HEK293 (cell line): Measurements from ENCODE around the gene CCDC110.

ENCODE experiments used
- CTCF ChIA-PET: fragments of 350-600 bp; formaldehyde crosslinking; extraction: SDS; loops from one replicate; lab custom pipeline; 2021; ENCODE audit warnings: antibody characterized with exemption; lab: Yijun Ruan, JAX
- POLR2A ChIA-PET: fragments of 300-600 bp; formaldehyde crosslinking; extraction: SDS; loops from one replicate; lab custom pipeline; 2020; ENCODE audit warnings: antibody characterized with exemption, inconsistent platforms; lab: Yijun Ruan, JAX
- H3K27ac ChIP-seq: fragments of 200-500 bp; sonication (Bioruptor generic); 2 replicates; pipeline ENCODE4 v1.5.1; 2014; ENCODE audit warnings: low read depth, low read length, control low read depth, inconsistent platforms; ENCODE audit errors: extremely low read depth
- H3K36me3 ChIP-seq, 2 experiments: fragments of 200-500 bp in 1 of 2; sonication (Bioruptor generic) in 1 of 2; 1 replicate in 1 of 2; 2 replicates in 1 of 2; pipeline ENCODE4 v1.5.1; 2014 to 2017; ENCODE audit warnings: inconsistent platforms in 2 of 2, low read length in 2 of 2; ENCODE audit not compliant: control insufficient read depth in 2 of 2, insufficient read depth in 1 of 2
- H3K4me1 ChIP-seq: fragments of 200-500 bp; sonication (Bioruptor generic); 2 replicates; pipeline ENCODE4 v1.5.1; 2014; ENCODE audit warnings: mild to moderate bottlenecking, low read length, inconsistent platforms; ENCODE audit not compliant: control insufficient read depth, insufficient read depth
- H3K4me3 ChIP-seq: 2 replicates; pipeline ENCODE4 v1.5.1; 2011; ENCODE audit warnings: low read depth, mild to moderate bottlenecking, control low read depth, low read length, moderate library complexity
- H3K9me3 ChIP-seq: fragments of 200-500 bp; sonication (Bioruptor generic); 2 replicates; pipeline ENCODE4 v1.5.1; 2014; ENCODE audit warnings: low read depth, low read length, inconsistent platforms; ENCODE audit not compliant: control insufficient read depth, insufficient read depth
- EGR2 ChIP-seq: fragments of 450-650 bp; formaldehyde crosslinking; IDR thresholded peaks from 2 replicates; pipeline ENCODE4 v1.5.1; 2016; ENCODE audit warnings: low read depth, missing biosample characterization, missing genetic modification characterization
- GFI1B ChIP-seq: fragments of 450-650 bp; formaldehyde crosslinking; IDR thresholded peaks from 2 replicates; pipeline ENCODE4 v1.5.1; 2016; ENCODE audit warnings: missing biosample characterization, missing genetic modification characterization
- KLF10 ChIP-seq: fragments of 450-650 bp; IDR thresholded peaks from 2 replicates; pipeline ENCODE4 v1.5.1; 2018; ENCODE audit warnings: missing biosample characterization, mild to moderate bottlenecking, missing genetic modification characterization
- KLF7 ChIP-seq: fragments of 450-650 bp; formaldehyde crosslinking; IDR thresholded peaks from 2 replicates; pipeline ENCODE4 v1.5.1; 2016; ENCODE audit warnings: missing biosample characterization, missing genetic modification characterization, borderline replicate concordance
- SCRT2 ChIP-seq: fragments of 450-650 bp; formaldehyde crosslinking; IDR thresholded peaks from 2 replicates; pipeline ENCODE4 v1.5.1; 2016; ENCODE audit warnings: missing biosample characterization, missing genetic modification characterization
- TCF7L2 ChIP-seq: IDR thresholded peaks from 2 replicates; pipeline ENCODE4 v1.6.1; 2011; ENCODE audit warnings: low read depth, mild to moderate bottlenecking, inconsistent platforms, low read length, moderate library complexity, borderline replicate concordance
- ZNF155 ChIP-seq: fragments of 450-650 bp; formaldehyde crosslinking; IDR thresholded peaks from 2 replicates; pipeline ENCODE4 v1.5.1; 2016; ENCODE audit warnings: missing biosample characterization, missing genetic modification characterization
- ZNF175 ChIP-seq: fragments of 450-650 bp; formaldehyde crosslinking; IDR thresholded peaks from 2 replicates; pipeline ENCODE4 v1.5.1; 2016; ENCODE audit warnings: missing biosample characterization, missing genetic modification characterization
- ZNF184 ChIP-seq: fragments of 450-650 bp; IDR thresholded peaks from 2 replicates; pipeline ENCODE4 v1.5.1; 2018; ENCODE audit warnings: missing biosample characterization, mild to moderate bottlenecking, missing genetic modification characterization
- ZNF202 ChIP-seq: fragments of 450-650 bp; formaldehyde crosslinking; IDR thresholded peaks from 2 replicates; pipeline ENCODE4 v1.5.1; 2016; ENCODE audit warnings: missing biosample characterization, missing genetic modification characterization, borderline replicate concordance
- ZNF221 ChIP-seq: fragments of 450-650 bp; formaldehyde crosslinking; IDR thresholded peaks from 2 replicates; pipeline ENCODE4 v1.5.1; 2017; ENCODE audit warnings: missing biosample characterization, missing genetic modification characterization, borderline replicate concordance
- ZNF24 ChIP-seq: fragments of 450-650 bp; formaldehyde crosslinking; IDR thresholded peaks from 2 replicates; pipeline ENCODE4 v1.5.1; 2016; ENCODE audit warnings: missing biosample characterization, missing genetic modification characterization
- ZNF274 ChIP-seq, 2 experiments: fragments of 200-500 bp in 1 of 2; fragments of 450-650 bp in 1 of 2; sonication (Bioruptor generic) in 1 of 2; formaldehyde crosslinking in 1 of 2; IDR thresholded peaks; 2 replicates each; pipeline versions ENCODE4 v1.5.1 to v1.6.1; 2014 to 2016; ENCODE audit warnings: borderline replicate concordance in 1 of 2, inconsistent platforms in 1 of 2, low read length in 1 of 2, missing biosample characterization in 1 of 2, missing genetic modification characterization in 1 of 2
- ZNF280D ChIP-seq: fragments of 450-650 bp; formaldehyde crosslinking; IDR thresholded peaks from 2 replicates; pipeline ENCODE4 v1.5.1; 2016; ENCODE audit warnings: missing biosample characterization, missing genetic modification characterization
- ZNF324 ChIP-seq: fragments of 450-650 bp; formaldehyde crosslinking; IDR thresholded peaks from 2 replicates; pipeline ENCODE4 v1.5.1; 2016; ENCODE audit warnings: missing biosample characterization, missing genetic modification characterization
- ZNF362 ChIP-seq: fragments of 450-650 bp; formaldehyde crosslinking; IDR thresholded peaks from 2 replicates; pipeline ENCODE4 v1.5.1; 2016; ENCODE audit warnings: missing biosample characterization, missing genetic modification characterization
- ZNF391 ChIP-seq: fragments of 450-650 bp; formaldehyde crosslinking; IDR thresholded peaks from 2 replicates; pipeline ENCODE4 v1.5.1; 2016; ENCODE audit warnings: low read depth, missing biosample characterization, missing genetic modification characterization, borderline replicate concordance
- ZNF404 ChIP-seq: fragments of 450-650 bp; formaldehyde crosslinking; IDR thresholded peaks from 2 replicates; pipeline ENCODE4 v1.5.1; 2017; ENCODE audit warnings: missing biosample characterization, missing genetic modification characterization
- ZNF423 ChIP-seq: fragments of 450-650 bp; formaldehyde crosslinking; IDR thresholded peaks from 2 replicates; pipeline ENCODE4 v1.5.1; 2016; ENCODE audit warnings: missing biosample characterization, missing genetic modification characterization
- ZNF529 ChIP-seq: fragments of 450-650 bp; formaldehyde crosslinking; IDR thresholded peaks from 2 replicates; pipeline ENCODE4 v1.5.1; 2017; ENCODE audit warnings: missing genetic modification characterization, missing biosample characterization; ENCODE audit not compliant: insufficient replicate concordance
- ZNF544 ChIP-seq: fragments of 450-650 bp; formaldehyde crosslinking; IDR thresholded peaks from 2 replicates; pipeline ENCODE4 v1.5.0; 2017; ENCODE audit warnings: missing biosample characterization, missing genetic modification characterization
- ZNF600 ChIP-seq: fragments of 450-650 bp; formaldehyde crosslinking; IDR thresholded peaks from 2 replicates; pipeline ENCODE4 v1.5.1; 2016; ENCODE audit warnings: missing biosample characterization, missing genetic modification characterization
- ZNF660 ChIP-seq: fragments of 450-650 bp; IDR thresholded peaks from 2 replicates; pipeline ENCODE4 v1.5.1; 2018; ENCODE audit warnings: missing biosample characterization, mild to moderate bottlenecking, missing genetic modification characterization
- ZNF704 ChIP-seq: fragments of 450-650 bp; formaldehyde crosslinking; IDR thresholded peaks from 2 replicates; pipeline ENCODE4 v1.5.1; 2016; ENCODE audit warnings: missing biosample characterization, missing genetic modification characterization
- ZNF776 ChIP-seq: fragments of 450-650 bp; formaldehyde crosslinking; IDR thresholded peaks from 2 replicates; pipeline ENCODE4 v1.5.0; 2017; ENCODE audit warnings: missing biosample characterization, missing genetic modification characterization, borderline replicate concordance
- ZNF843 ChIP-seq: fragments of 450-650 bp; formaldehyde crosslinking; IDR thresholded peaks from 2 replicates; pipeline ENCODE4 v1.5.1; 2016; ENCODE audit warnings: missing biosample characterization, missing genetic modification characterization
- ZSCAN23 ChIP-seq: fragments of 450-650 bp; formaldehyde crosslinking; IDR thresholded peaks from 2 replicates; pipeline ENCODE4 v1.5.1; 2016; ENCODE audit warnings: missing biosample characterization, missing genetic modification characterization

The CCDC110 gene

GRCh38 chr4:185426960-185427688, 44.4 kb downstream of the CCDC110 start:
- H3K27ac ChIP-seq, result no peak overlapping the region
- TF ChIP-seq ZNF362 (peak; percentile 42; the same call in 1 of the 2 replicates), ZNF843 (tag by site-specific recombination) (no peak)
- H3K4me1 ChIP-seq, result no peaks in the 10 kb centered on the region
- ChIA-PET POLR2A (no interaction called here), CTCF (interaction anchor here (2.7 kb wide), 1 partner anchor 171 kb away, joined by 8 read pairs; no protein-coding TSS in a partner anchor)
- no peak overlapping the region for H3K4me3 ChIP-seq
- peaks cover 0 to under 1% of the 10 kb centered on the region in 2 experiments; a peak in 1 of 3 replicates for H3K36me3 ChIP-seq
- H3K9me3 ChIP-seq, result no peaks in the 10 kb centered on the region

- CTCF ChIA-PET, result interaction anchor here (0.6 to 2.7 kb wide), 4 partner anchors 13 to 225 kb away, joined by 3 to 8 read pairs (median 4); no protein-coding TSS in a partner anchor
- peak within 1 kb of the TSS; percentile 84 for H3K4me3 ChIP-seq
- POLR2A ChIA-PET, result interaction anchor here (1.1 kb wide), 1 partner anchor 283 kb away, joined by 3 read pairs; the partner anchor contains the start of gene SLC25A4
- no peaks in the 10 kb centered on the region for H3K9me3 ChIP-seq
- no peaks in the 10 kb centered on the region for H3K4me1 ChIP-seq
- H3K27ac ChIP-seq, result peak within 1 kb of the TSS; percentile 81
- H3K36me3 ChIP-seq, result peaks cover 0 to 13% of the 10 kb centered on the region in 2 experiments; a peak in 2 of 3 replicates
- TF ChIP-seq ZNF184 (tag by site-specific recombination) (no peak), GFI1B (tag by site-specific recombination) (no peak), ZNF175 (tag by site-specific recombination) (no peak), ZNF280D (no peak), ZNF324 (tag by site-specific recombination) (no peak), ZNF404 (tag by site-specific recombination) (no peak), ZNF423 (tag by site-specific recombination) (no peak), ZNF600 (tag by site-specific recombination) (peak; percentile 96), ZNF660 (tag by site-specific recombination) (0 out of 2 replicates have a peak, but pooled peaks have one; percentile 38), EGR2 (tag by site-specific recombination) (peak; percentile 49; the same call in 1 of the 2 replicates), ZNF155 (tag by site-specific recombination) (no peak), TCF7L2 (no peak), ZNF221 (no peak), ZNF776 (tag by site-specific recombination) (no peak), ZSCAN23 (no peak; the same call in 1 of the 2 replicates), SCRT2 (tag by site-specific recombination) (no peak), ZNF704 (tag by site-specific recombination) (no peak), ZNF274 (IDR thresholded peaks at IDR 0.05; ENCODE audit: low read length) (no peak), ZNF274 (tag by site-specific recombination; IDR thresholded peaks at IDR 0.05; ENCODE audit: borderline replicate concordance) (no peak), ZNF202 (no peak), ZNF24 (no peak), ZNF529 (no peak), KLF7 (no peak), ZNF544 (tag by site-specific recombination) (no peak), KLF10 (tag by site-specific recombination) (no peak; the same call in 1 of the 2 replicates), ZNF391 (tag by site-specific recombination) (peak; percentile 73; the same call in 1 of the 2 replicates)
Observed at GRCh38 chr4:185425647-185426352, 45.7 kb downstream of the CCDC110 start, which contains the start of gene UFSP2. TSS of gene UFSP2 (minus strand) at chr4:185425964. CDS start at chr4:185425868, 96 bp downstream.
